MCF 10A (cell line): ENCODE measurements around the gene VAMP5. TPM values are rescaled to one million over a fixed set of nuclear protein-coding genes. Genes with fewer than 3 reads are reported as not detected.

Source experiments
- BruUV-seq: library from RNA; stranded (reverse); fragments of 400-500 nt; replicated peaks from 2 replicates; lab custom pipeline; 2021; lab: Mats Ljungman, UMichigan
- CTCF ChIA-PET: fragments of 300-600 bp; sonication (Branson Sonifier 250); formaldehyde crosslinking; extraction: SDS; loops from one replicate; lab custom pipeline; 2021; ENCODE audit warnings: antibody characterized with exemption, inconsistent platforms; lab: Yijun Ruan, JAX
- POLR2A ChIA-PET: fragments of 300-600, 350-650 bp; sonication (Branson Sonifier 250); formaldehyde crosslinking; extraction: SDS; loops from one replicate; lab custom pipeline; 2020; ENCODE audit warnings: antibody characterized with exemption, inconsistent platforms; lab: Yijun Ruan, JAX
- DNase-seq: peaks from one replicate; pipeline ENCODE4 v3.0.0-alpha.2; 2018; ENCODE audit not compliant: unreplicated experiment
- H3K27ac Mint-ChIP-seq: one replicate; pipeline ENCODE4 v1.8.0; 2022; ENCODE audit warnings: mild to moderate bottlenecking, low read depth, mixed read lengths; ENCODE audit not compliant: unreplicated experiment
- H3K27me3 Mint-ChIP-seq: one replicate; pipeline ENCODE4 v1.8.0; 2022; ENCODE audit warnings: mixed read lengths; ENCODE audit not compliant: insufficient read depth, unreplicated experiment
- H3K36me3 Mint-ChIP-seq: one replicate; pipeline ENCODE4 v1.8.0; 2022; ENCODE audit warnings: mild to moderate bottlenecking, moderate library complexity, mixed read lengths; ENCODE audit not compliant: insufficient read depth, unreplicated experiment
- H3K4me1 Mint-ChIP-seq: one replicate; pipeline ENCODE4 v1.8.0; 2022; ENCODE audit warnings: mixed read lengths; ENCODE audit not compliant: insufficient read depth, unreplicated experiment
- H3K4me3 Mint-ChIP-seq: one replicate; pipeline ENCODE4 v1.8.0; 2022; ENCODE audit warnings: mild to moderate bottlenecking, moderate library complexity, mixed read lengths; ENCODE audit not compliant: unreplicated experiment
- H3K9me3 Mint-ChIP-seq: one replicate; pipeline ENCODE4 v1.8.0; 2022; ENCODE audit warnings: mixed read lengths; ENCODE audit not compliant: unreplicated experiment
- intact Hi-C: fragments of 100-400 bp; cut with micrococcal nuclease; formaldehyde crosslinking; loops from 2 replicates; pipeline ENCODE4 v1.14.1; 2022
- total RNA-seq: library from RNA; stranded (reverse); gene quantifications from 2 replicates; pipeline ENCODE4 v1.2.3, GENCODE V29; 2022
- TF ChIP-seq, protein P1 (sequence below): fragments of 200-600 bp; IDR thresholded peaks from one replicate; pipeline ENCODE4 v1.8.0; 2022; ENCODE audit warnings: antibody characterized with exemption, mild to moderate bottlenecking; ENCODE audit not compliant: unreplicated experiment

Gene VAMP5
- total RNA-seq, 1 experiment from 2014 or later = 1.6 TPM

DNA sequence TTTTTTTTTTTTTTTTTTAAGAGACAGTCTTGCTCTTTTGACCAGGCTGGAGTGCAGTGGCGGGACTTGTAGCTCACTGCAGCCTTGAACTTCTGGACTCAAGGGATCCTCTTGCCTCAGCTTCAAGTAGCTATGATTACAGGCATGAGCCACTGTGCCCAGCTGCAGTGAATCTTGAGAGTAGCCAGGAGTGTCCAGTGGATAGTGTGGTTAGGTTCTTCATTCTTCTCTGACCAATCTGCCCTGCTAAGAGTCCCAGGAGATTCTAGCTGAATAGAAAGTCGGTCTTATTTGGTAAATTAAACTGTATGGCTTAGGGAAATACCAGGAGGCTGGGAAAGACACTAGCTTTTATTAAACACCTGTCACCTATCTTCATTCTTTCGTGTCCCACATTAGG lies 47.1 kb downstream of the VAMP5 start:
- no peak for DNase-seq
- no TSS peak for BruUV-seq
- CTCF ChIA-PET = interaction anchor here (0.6 to 1.0 kb wide), 4 partner anchors 28 to 98 kb away, joined by 3 to 5 read pairs (median 3); no protein-coding TSS in a partner anchor
- no peaks in the 10 kb centered on the region for H3K27me3 Mint-ChIP-seq
- no peak overlapping the region for H3K27ac Mint-ChIP-seq
- POLR2A ChIA-PET = no interaction called here
- H3K36me3 Mint-ChIP-seq = peaks cover 100% of the 10 kb centered on the region
- intact Hi-C loops = no loop called here
- TF ChIP-seq, protein P1, sequence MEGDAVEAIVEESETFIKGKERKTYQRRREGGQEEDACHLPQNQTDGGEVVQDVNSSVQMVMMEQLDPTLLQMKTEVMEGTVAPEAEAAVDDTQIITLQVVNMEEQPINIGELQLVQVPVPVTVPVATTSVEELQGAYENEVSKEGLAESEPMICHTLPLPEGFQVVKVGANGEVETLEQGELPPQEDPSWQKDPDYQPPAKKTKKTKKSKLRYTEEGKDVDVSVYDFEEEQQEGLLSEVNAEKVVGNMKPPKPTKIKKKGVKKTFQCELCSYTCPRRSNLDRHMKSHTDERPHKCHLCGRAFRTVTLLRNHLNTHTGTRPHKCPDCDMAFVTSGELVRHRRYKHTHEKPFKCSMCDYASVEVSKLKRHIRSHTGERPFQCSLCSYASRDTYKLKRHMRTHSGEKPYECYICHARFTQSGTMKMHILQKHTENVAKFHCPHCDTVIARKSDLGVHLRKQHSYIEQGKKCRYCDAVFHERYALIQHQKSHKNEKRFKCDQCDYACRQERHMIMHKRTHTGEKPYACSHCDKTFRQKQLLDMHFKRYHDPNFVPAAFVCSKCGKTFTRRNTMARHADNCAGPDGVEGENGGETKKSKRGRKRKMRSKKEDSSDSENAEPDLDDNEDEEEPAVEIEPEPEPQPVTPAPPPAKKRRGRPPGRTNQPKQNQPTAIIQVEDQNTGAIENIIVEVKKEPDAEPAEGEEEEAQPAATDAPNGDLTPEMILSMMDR = no peak
- no peaks in the 10 kb centered on the region for H3K9me3 Mint-ChIP-seq
- H3K4me3 Mint-ChIP-seq = no peak overlapping the region
- peaks cover 6% of the 10 kb centered on the region for H3K4me1 Mint-ChIP-seq

GRCh38 chr2:85635011-85635410 lies 50.8 kb downstream of the VAMP5 start:
- Mint-ChIP-seq H3K9me3 (no peaks in the 10 kb centered on the region), H3K4me3 (no peak overlapping the region), H3K27ac (peak overlapping the region; percentile 28), H3K4me1 (peaks cover 13% of the 10 kb centered on the region), H3K27me3 (no peaks in the 10 kb centered on the region), H3K36me3 (peaks cover 93% of the 10 kb centered on the region)
- POLR2A ChIA-PET = interaction anchor here (0.6 to 1.0 kb wide), 2 partner anchors 65 to 107 kb away, joined by 3 to 4 read pairs; no protein-coding TSS in a partner anchor
- intact Hi-C loops = no loop called here
- CTCF ChIA-PET = interaction anchor here (0.6 to 5.3 kb wide), 7 partner anchors 14 to 180 kb away, joined by 3 to 98 read pairs (median 47); no protein-coding TSS in a partner anchor
- TF ChIP-seq, protein P1 = no peak
- no TSS peak for BruUV-seq
- DNase-seq = no peak

GRCh38 chr2:85635636-85636035 lies 51.4 kb downstream of the VAMP5 start:
- H3K27ac Mint-ChIP-seq = peak overlapping the region; percentile 28
- TF ChIP-seq, protein P1 = no peak
- no peak overlapping the region for H3K4me3 Mint-ChIP-seq
- H3K27me3 Mint-ChIP-seq = no peaks in the 10 kb centered on the region
- BruUV-seq = no TSS peak
- POLR2A ChIA-PET = interaction anchor here (0.6 to 1.1 kb wide), 5 partner anchors 15 to 107 kb away, joined by 3 to 4 read pairs (median 3); no protein-coding TSS in a partner anchor
- DNase-seq = no peak
- CTCF ChIA-PET = interaction anchor here (0.6 to 5.3 kb wide), 12 partner anchors 10 to 460 kb away, joined by 3 to 98 read pairs (median 7); no protein-coding TSS in a partner anchor
- intact Hi-C loops = no loop called here
- no peaks in the 10 kb centered on the region for H3K9me3 Mint-ChIP-seq
- peaks cover 13% of the 10 kb centered on the region for H3K4me1 Mint-ChIP-seq
- H3K36me3 Mint-ChIP-seq = peaks cover 93% of the 10 kb centered on the region

GRCh38 chr2:85642725-85643124 lies 58.5 kb downstream of the VAMP5 start:
- DNase-seq = no peak
- Mint-ChIP-seq H3K4me1 (no peaks in the 10 kb centered on the region), H3K9me3 (no peaks in the 10 kb centered on the region), H3K36me3 (peaks cover 100% of the 10 kb centered on the region), H3K4me3 (no peak overlapping the region), H3K27me3 (no peaks in the 10 kb centered on the region), H3K27ac (no peak overlapping the region)
- intact Hi-C loops = no loop called here
- TF ChIP-seq, protein P1 = no peak
- no TSS peak for BruUV-seq
- ChIA-PET POLR2A (interaction anchor here (1.6 kb wide), 1 partner anchor 65 kb away, joined by 4 read pairs; no protein-coding TSS in a partner anchor), CTCF (interaction anchor here (1.2 kb wide), 1 partner anchor 10 kb away, joined by 4 read pairs; no protein-coding TSS in a partner anchor)

Other genes with a start within 250 kb of the VAMP5 start
- 59.2 and 60.4 TPM in 2 replicates for gene RETSAT, start 229.9 kb upstream of the VAMP5 start, total RNA-seq
- 16.2 and 16.7 TPM in 2 replicates for gene ELMOD3, start 229.7 kb upstream of the VAMP5 start, total RNA-seq
- 173 and 188 TPM in 2 replicates for gene CAPG, start 174.1 kb upstream of the VAMP5 start, total RNA-seq
- gene SH2D6, start 165.7 kb upstream of the VAMP5 start, total RNA-seq = 0.84 and 2.2 TPM in 2 replicates
- gene MAT2A, start 45.3 kb upstream of the VAMP5 start, total RNA-seq = 348 and 366 TPM in 2 replicates
- gene GGCX, start 22.9 kb upstream of the VAMP5 start, total RNA-seq = 49.1 and 52.2 TPM in 2 replicates
- gene VAMP8, start 6.8 kb upstream of the VAMP5 start, total RNA-seq = 49.9 and 56.0 TPM in 2 replicates
- gene RNF181, start 11.3 kb downstream of the VAMP5 start, total RNA-seq = 125 and 215 TPM in 2 replicates
- 12.5 and 14.5 TPM in 2 replicates for gene TMEM150A, start 18.3 kb downstream of the VAMP5 start, total RNA-seq
- 34.3 and 35.5 TPM in 2 replicates for gene C2orf68, start 27.6 kb downstream of the VAMP5 start, total RNA-seq
- 36.7 and 43.8 TPM in 2 replicates for gene USP39, start 31.8 kb downstream of the VAMP5 start, total RNA-seq
- 0.26 and 0.32 TPM in 2 replicates for gene SFTPB, start 83.8 kb downstream of the VAMP5 start, total RNA-seq
- not detected in 2 replicates for gene GNLY, start 109.9 kb downstream of the VAMP5 start, total RNA-seq
- gene ATOH8, start 169.6 kb downstream of the VAMP5 start, total RNA-seq = 0.72 and 1.2 TPM in 2 replicates